GM23338 (cell line): ENCODE measurements around the gene GAK. TPM values are rescaled to one million over a fixed set of nuclear protein-coding genes. Genes with fewer than 3 reads are reported as not detected.

Source experiments
- ATAC-seq: fragments of 200-7000 bp; cut with Tn5 transposase; 3 replicates; pipeline ENCODE4 v1.9.1; 2020
- DNase-seq: peaks from one replicate; pipeline ENCODE4 v3.0.0-alpha.2; 2015; ENCODE audit warnings: low spot score
- H2AFZ ChIP-seq: fragments of 200-600 bp; sonication (generic); 2 replicates; pipeline ENCODE4 v1.8.0; 2016; ENCODE audit warnings: antibody characterized with exemption, mild to moderate bottlenecking, moderate library complexity
- H3F3A ChIP-seq: fragments of 200-600 bp; sonication (generic); replicated peaks from 2 replicates; pipeline ENCODE4 v1.8.0; 2017; ENCODE audit warnings: antibody characterized with exemption, mixed run types, low read depth
- H3K27ac ChIP-seq: fragments of 200-600 bp; sonication (generic); 2 replicates; pipeline ENCODE4 v1.6.1; 2016; ENCODE audit warnings: low read depth
- H3K27me3 ChIP-seq: fragments of 200-600 bp; sonication (generic); 2 replicates; pipeline ENCODE4 v1.8.0; 2016; ENCODE audit warnings: mild to moderate bottlenecking, mixed run types, moderate library complexity; ENCODE audit not compliant: insufficient read depth
- H3K36me3 ChIP-seq: fragments of 200-600 bp; sonication (generic); 2 replicates; pipeline ENCODE4 v1.8.0; 2016; ENCODE audit warnings: mild to moderate bottlenecking; ENCODE audit not compliant: insufficient read depth
- H3K4me1 ChIP-seq: fragments of 200-600 bp; sonication (generic); 2 replicates; pipeline ENCODE4 v1.8.0; 2016; ENCODE audit warnings: mild to moderate bottlenecking, moderate library complexity; ENCODE audit not compliant: insufficient read depth
- H3K4me2 ChIP-seq: fragments of 200-600 bp; sonication (generic); 2 replicates; pipeline ENCODE4 v1.7.1; 2017; ENCODE audit warnings: mixed run types
- H3K4me3 ChIP-seq: fragments of 200-600 bp; sonication (generic); 2 replicates; pipeline ENCODE4 v1.6.1; 2016; ENCODE audit warnings: mixed run types
- H3K79me2 ChIP-seq: fragments of 200-600 bp; sonication (generic); replicated peaks from 2 replicates; pipeline ENCODE4 v1.8.0; 2017; ENCODE audit warnings: mild to moderate bottlenecking; ENCODE audit not compliant: insufficient read depth
- H3K9me2 ChIP-seq: fragments of 200-600 bp; sonication (generic); 2 replicates; pipeline ENCODE4 v1.8.0; 2017; ENCODE audit not compliant: insufficient read depth
- H4K20me1 ChIP-seq: fragments of 200-600 bp; sonication (generic); replicated peaks from 2 replicates; pipeline ENCODE4 v1.8.0; 2017; ENCODE audit warnings: mild to moderate bottlenecking; ENCODE audit not compliant: insufficient read depth
- H3K27ac Mint-ChIP-seq: 2 replicates; pipeline ENCODE4 v1.8.0; 2020; ENCODE audit warnings: inconsistent platforms, mild to moderate bottlenecking, moderate library complexity, mixed read lengths
- H3K27me3 Mint-ChIP-seq: 3 replicates; pipeline ENCODE4 v1.8.0; 2022; ENCODE audit warnings: low read depth, mild to moderate bottlenecking, moderate library complexity, mixed read lengths, inconsistent platforms; ENCODE audit not compliant: insufficient read depth, poor library complexity
- H3K36me3 Mint-ChIP-seq: 3 replicates; pipeline ENCODE4 v1.8.0; 2021; ENCODE audit warnings: low read depth, mild to moderate bottlenecking, inconsistent platforms, moderate library complexity, mixed read lengths
- H3K4me1 Mint-ChIP-seq: 3 replicates; pipeline ENCODE4 v1.8.0; 2020; ENCODE audit warnings: mild to moderate bottlenecking, inconsistent platforms, mixed read lengths
- H3K4me3 Mint-ChIP-seq: 3 replicates; pipeline ENCODE4 v1.8.0; 2021; ENCODE audit warnings: moderate library complexity, mild to moderate bottlenecking, inconsistent platforms, mixed read lengths
- H3K9me3 Mint-ChIP-seq: 3 replicates; pipeline ENCODE4 v1.8.0; 2020; ENCODE audit warnings: moderate library complexity, mild to moderate bottlenecking, inconsistent platforms, mixed read lengths
- CREB1 ChIP-seq: fragments of 250-450 bp; sonication (Bioruptor Pico); IDR thresholded peaks from 2 replicates; pipeline ENCODE4 v1.5.0; 2020; ENCODE audit warnings: low read depth, mild to moderate bottlenecking, moderate library complexity
- CTCF ChIP-seq, 2 experiments: fragments of 200-600 bp in 1 of 2; sonication (generic) in 1 of 2; conservative IDR thresholded peaks; 2 replicates each; pipeline versions ENCODE4 v1.5.1 to v1.6.1; 2016 to 2017; ENCODE audit warnings: antibody characterized with exemption in 2 of 2, low read depth in 2 of 2, mild to moderate bottlenecking in 2 of 2, moderate library complexity in 1 of 2
- ETS1 ChIP-seq: IDR thresholded peaks from 2 replicates; pipeline ENCODE4 v1.6.1; 2016; ENCODE audit warnings: antibody characterized with exemption
- EZH2 ChIP-seq: fragments of 200-600 bp; sonication (generic); IDR thresholded peaks from one replicate; pipeline ENCODE4 v1.8.0; 2017; ENCODE audit warnings: antibody characterized with exemption, mild to moderate bottlenecking, low read depth; ENCODE audit not compliant: unreplicated experiment
- EZH2phosphoT487 ChIP-seq: fragments of 200-600 bp; sonication (generic); IDR thresholded peaks from one replicate; pipeline ENCODE4 v1.8.1; 2018; ENCODE audit warnings: antibody characterized with exemption; ENCODE audit not compliant: unreplicated experiment
- JUNB ChIP-seq: IDR thresholded peaks from one replicate; pipeline ENCODE4 v1.6.1; 2016; ENCODE audit warnings: antibody characterized with exemption; ENCODE audit not compliant: unreplicated experiment
- POLR2AphosphoS5 ChIP-seq: IDR thresholded peaks from 2 replicates; pipeline ENCODE4 v1.6.1; 2016; ENCODE audit warnings: antibody characterized with exemption, low read depth
- STAT1 ChIP-seq: IDR thresholded peaks from one replicate; pipeline ENCODE4 v1.6.1; 2016; ENCODE audit warnings: antibody characterized with exemption; ENCODE audit not compliant: unreplicated experiment
- ZNF114 ChIP-seq: fragments of 250-450 bp; sonication (Bioruptor Pico); IDR thresholded peaks from 2 replicates; pipeline ENCODE4 v1.5.0; 2020; ENCODE audit warnings: mild to moderate bottlenecking, moderate library complexity
- ZNF331 ChIP-seq: fragments of 250-450 bp; sonication (Bioruptor Pico); IDR thresholded peaks from 2 replicates; pipeline ENCODE4 v1.5.0; 2020; ENCODE audit warnings: low read depth, mild to moderate bottlenecking, moderate library complexity
- ZNF462 ChIP-seq: fragments of 250-450 bp; sonication (Bioruptor Pico); IDR thresholded peaks from 2 replicates; pipeline ENCODE4 v1.5.0; 2020; ENCODE audit warnings: mild to moderate bottlenecking, moderate library complexity
- polyA plus RNA-seq: library from polyadenylated mRNA; unstranded; fragments of >200 nt; fragmentation: Nextera tagmentation; extraction: Ambion mirVana; gene quantifications from 2 replicates; pipeline ENCODE4 v1.2.1, GENCODE V29; 2016
- total RNA-seq: library from RNA; depleted of rRNA; stranded (reverse); fragments of >200 nt; shearing (Covaris generic); gene quantifications from 2 replicates; pipeline ENCODE4 v1.2.3, GENCODE V29; 2014
- TF ChIP-seq, protein P1 (sequence below): IDR thresholded peaks from one replicate; pipeline ENCODE4 v1.6.1; 2018; ENCODE audit warnings: antibody characterized with exemption; ENCODE audit not compliant: unreplicated experiment

Gene GAK
- total and polyA plus RNA-seq, 2 experiments from 2014 or later, result 48.5 to 124 TPM

GRCh38 chr4:978957-979701 is 47.0 kb upstream of the GAK start:
- Mint-ChIP-seq H3K36me3 (no peaks in the 10 kb centered on the region), H3K4me1 (peaks cover 4% of the 10 kb centered on the region), H3K4me3 (no peak overlapping the region), H3K27me3 (peaks cover 31% of the 10 kb centered on the region), H3K9me3 (peaks cover 15% of the 10 kb centered on the region; the same call in 1 of the 3 replicates), H3K27ac (0 out of 2 replicates have a peak overlapping the region, but pooled peaks have one; percentile 39)
- Histone ChIP-seq H3K27ac (no peak overlapping the region), H4K20me1 (no peaks in the 10 kb centered on the region), H3K4me1 (no peaks in the 10 kb centered on the region; the same call in 1 of the 2 replicates), H3K79me2 (no peaks in the 10 kb centered on the region), H3K27me3 (peaks cover 4% of the 10 kb centered on the region; the same call in 1 of the 2 replicates), H3K4me3 (no peak overlapping the region), H3K36me3 (no peaks in the 10 kb centered on the region), H2AFZ (peak overlapping the region; percentile 29; the same call in 1 of the 2 replicates), H3K9me2 (no peaks in the 10 kb centered on the region), H3K4me2 (no peak overlapping the region), H3F3A (0 out of 2 replicates have a peak, but pooled peaks cover 4% of the 10 kb centered on the region)
- ATAC-seq, result no peak
- no peak for TF ChIP-seq CTCF (conservative IDR thresholded peaks at IDR 0.05; ENCODE audit: low read depth in 2 of 2)
- no peak for TF ChIP-seq ETS1
- no peak for TF ChIP-seq JUNB
- TF ChIP-seq ZNF462, result no peak
- TF ChIP-seq EZH2phosphoT487, result no peak
- no peak for TF ChIP-seq POLR2AphosphoS5
- TF ChIP-seq ZNF331, result no peak
- TF ChIP-seq, protein P1, sequence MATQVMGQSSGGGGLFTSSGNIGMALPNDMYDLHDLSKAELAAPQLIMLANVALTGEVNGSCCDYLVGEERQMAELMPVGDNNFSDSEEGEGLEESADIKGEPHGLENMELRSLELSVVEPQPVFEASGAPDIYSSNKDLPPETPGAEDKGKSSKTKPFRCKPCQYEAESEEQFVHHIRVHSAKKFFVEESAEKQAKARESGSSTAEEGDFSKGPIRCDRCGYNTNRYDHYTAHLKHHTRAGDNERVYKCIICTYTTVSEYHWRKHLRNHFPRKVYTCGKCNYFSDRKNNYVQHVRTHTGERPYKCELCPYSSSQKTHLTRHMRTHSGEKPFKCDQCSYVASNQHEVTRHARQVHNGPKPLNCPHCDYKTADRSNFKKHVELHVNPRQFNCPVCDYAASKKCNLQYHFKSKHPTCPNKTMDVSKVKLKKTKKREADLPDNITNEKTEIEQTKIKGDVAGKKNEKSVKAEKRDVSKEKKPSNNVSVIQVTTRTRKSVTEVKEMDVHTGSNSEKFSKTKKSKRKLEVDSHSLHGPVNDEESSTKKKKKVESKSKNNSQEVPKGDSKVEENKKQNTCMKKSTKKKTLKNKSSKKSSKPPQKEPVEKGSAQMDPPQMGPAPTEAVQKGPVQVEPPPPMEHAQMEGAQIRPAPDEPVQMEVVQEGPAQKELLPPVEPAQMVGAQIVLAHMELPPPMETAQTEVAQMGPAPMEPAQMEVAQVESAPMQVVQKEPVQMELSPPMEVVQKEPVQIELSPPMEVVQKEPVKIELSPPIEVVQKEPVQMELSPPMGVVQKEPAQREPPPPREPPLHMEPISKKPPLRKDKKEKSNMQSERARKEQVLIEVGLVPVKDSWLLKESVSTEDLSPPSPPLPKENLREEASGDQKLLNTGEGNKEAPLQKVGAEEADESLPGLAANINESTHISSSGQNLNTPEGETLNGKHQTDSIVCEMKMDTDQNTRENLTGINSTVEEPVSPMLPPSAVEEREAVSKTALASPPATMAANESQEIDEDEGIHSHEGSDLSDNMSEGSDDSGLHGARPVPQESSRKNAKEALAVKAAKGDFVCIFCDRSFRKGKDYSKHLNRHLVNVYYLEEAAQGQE, result no peak
- no peak for TF ChIP-seq EZH2
- TF ChIP-seq CREB1 (CRISPR knock-in tag), result no peak
- TF ChIP-seq STAT1, result no peak
- TF ChIP-seq ZNF114 (CRISPR knock-in tag), result no peak
- no peak for DNase-seq
